NB4 (cell line): ENCODE measurements around the gene NDUFB1.

Experiments
- CTCF ChIP-seq: IDR thresholded peaks from one replicate; pipeline ENCODE4 v1.5.1; 2012; ENCODE audit warnings: low read depth, low read length
- POLR2A ChIP-seq: IDR thresholded peaks from 2 replicates; pipeline ENCODE4 v1.6.1; 2011; ENCODE audit warnings: mild to moderate bottlenecking; ENCODE audit not compliant: insufficient read length; ENCODE audit errors: extremely low read depth

- TF ChIP-seq POLR2A: no peak
- no peak for TF ChIP-seq CTCF
These were observed 268 bp downstream of the NDUFB1 start for GRCh38 chr14:92121207-92121669.
